ENCODE results near the gene ATP6V1B1.
"Not testable (repeated sequence)": the region's sequence is repeated elsewhere in the genome, so short reads cannot be mapped to it uniquely, and the experiment has no call there.

The ATP6V1B1 gene

DNA sequence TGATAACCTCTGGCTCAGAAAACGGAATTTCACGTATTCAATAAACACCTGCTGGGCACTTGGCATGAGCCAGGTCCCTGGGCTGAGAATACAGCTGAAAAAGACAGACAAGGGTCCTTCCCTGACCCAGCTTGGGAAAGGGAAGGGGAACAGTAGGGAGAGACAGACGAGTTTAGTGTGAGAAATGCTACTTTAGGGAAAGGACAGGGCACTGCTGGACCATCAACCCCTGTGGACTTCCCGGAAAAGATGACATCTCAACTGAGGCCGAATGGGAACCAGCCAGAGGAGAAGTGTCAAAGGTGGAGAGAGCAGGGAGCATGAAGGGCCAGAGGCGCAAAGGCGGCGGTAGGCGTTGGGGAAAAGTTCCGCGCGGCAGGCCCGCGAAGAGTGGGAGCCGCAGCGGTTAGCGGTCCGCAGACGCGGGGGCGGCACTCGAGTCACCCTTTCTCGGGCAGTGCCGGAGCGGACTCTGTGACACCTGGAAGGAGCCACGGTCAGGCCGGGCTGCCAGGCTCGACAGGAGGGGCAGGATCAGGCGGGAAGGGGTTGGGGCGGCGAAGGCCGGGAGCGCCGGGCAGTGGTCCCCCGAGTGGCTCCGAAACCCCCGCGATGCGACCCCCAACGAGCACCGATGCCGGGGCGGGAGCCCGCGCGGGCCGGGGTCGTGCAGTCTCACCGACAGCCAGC lies 58.5 kb downstream of the ATP6V1B1 start:
- no peak for DNase-seq

DNA sequence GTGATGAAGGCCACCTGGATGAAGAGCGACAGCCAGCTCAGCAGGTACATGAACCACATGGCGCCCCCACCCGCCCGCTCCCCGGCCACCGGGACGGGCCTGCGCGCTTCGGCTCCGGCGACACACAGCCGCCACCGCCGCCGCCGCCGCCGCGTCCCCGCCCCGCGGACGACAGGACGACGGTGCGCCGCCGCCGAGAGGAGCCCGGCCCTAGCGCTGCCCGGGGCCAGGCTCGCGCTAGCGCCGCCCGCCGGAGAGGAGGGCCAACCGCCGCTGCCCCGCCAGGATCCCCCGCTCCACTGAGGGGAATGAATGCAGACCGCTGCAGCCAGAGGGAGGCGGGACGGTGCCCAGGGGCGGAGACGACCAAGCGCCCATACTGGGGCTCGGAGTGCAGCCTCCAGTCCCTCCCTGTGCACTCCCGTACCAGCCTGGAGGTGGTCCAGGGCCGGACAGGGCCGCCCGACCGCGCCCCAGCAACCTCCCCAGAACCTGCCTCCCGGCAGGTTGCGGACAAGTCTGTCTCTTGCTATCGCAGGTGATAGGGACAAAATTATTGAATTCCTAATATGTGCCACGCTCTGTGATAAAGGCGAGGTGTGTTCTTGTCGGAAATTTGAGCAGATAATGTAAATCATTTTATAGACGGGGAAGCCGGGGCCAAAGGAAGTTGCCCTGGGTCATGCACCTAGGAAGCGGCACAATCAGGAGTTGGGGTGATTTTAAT lies 59.2 kb downstream of the ATP6V1B1 start, which contains the start of gene TEX261:
TSS of gene TEX261 (minus strand) at position 175 of the 727 bp plus-strand sequence. CDS start at position 59, 116 bp downstream.
- no peak for DNase-seq

DNA sequence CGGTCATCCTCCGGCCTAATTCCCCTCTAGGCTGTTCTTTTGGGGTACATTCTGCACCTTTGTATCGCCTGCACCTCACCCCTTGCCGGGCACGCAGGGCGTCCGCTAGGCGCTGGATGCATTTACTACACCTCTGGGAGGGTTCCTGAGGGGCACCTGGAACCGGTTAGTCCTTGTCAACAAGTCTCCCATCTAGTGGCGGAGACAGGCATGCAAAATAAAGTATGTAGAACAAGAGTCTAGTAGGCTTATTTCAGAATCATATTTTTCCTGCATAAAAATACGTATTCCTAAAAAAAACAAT lies 59.7 kb downstream of the ATP6V1B1 start:
- no peak for DNase-seq

DNA sequence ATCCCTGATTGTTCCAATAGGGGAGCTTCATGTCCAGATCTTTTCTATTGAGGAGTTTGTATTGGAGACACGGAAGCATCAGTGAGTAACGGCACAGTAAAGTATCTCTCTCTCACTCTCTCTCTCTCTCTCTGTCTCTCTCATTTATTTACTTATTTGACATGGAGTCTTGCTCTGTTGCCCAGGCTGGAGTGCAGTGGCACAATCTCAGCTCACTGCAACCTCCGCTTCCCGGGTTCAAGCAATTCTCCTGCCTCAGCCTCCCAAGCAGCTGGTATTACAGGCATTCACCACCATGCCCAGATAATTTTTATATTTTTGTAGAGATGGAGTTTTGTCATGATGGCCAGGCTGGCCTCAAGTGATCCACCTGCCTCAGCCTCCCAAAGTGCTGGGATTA lies 63.2 kb downstream of the ATP6V1B1 start:
- DNase-seq = not testable (repeated sequence)

DNA sequence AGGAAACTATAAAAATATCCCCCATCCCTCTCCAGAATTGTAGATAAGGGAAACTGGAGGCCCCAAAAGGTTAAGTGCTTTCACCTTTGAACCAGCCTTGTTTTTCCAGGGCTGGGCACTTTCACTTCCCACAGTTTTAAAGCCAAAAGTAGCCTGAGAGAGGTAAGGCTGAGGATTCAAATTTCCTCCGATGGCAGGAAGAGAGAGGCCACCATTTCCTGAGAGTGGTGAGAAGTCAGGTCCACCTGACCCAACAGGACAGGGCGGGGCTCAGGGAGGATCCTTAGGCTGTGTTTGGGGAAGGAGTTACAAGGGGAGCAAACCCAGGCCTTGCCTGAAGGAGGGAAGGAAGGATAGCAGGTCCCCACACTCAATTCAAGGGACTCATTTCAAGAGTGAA lies 63.7 kb downstream of the ATP6V1B1 start:
- DNase-seq = no peak

DNA sequence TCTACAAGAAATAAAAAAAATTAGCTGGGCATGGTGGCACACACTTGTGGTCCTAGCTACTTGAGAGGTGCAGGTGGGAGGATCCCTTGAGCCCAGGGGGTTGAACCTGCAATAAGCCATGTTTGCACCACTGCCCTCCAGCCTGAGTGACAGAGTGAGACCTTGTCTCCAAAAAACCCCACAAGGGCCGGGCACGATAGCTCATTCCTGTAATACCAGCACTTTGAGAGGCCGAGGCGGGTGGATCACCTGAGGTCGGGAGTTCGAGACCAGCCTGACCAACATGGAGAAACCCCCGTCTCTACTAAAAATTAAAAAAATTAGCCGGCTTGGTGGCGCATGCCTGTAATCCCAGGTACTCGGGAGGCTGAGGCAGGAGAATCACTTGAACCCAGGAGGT lies 64.2 kb downstream of the ATP6V1B1 start:
- DNase-seq = not testable (repeated sequence)

DNA sequence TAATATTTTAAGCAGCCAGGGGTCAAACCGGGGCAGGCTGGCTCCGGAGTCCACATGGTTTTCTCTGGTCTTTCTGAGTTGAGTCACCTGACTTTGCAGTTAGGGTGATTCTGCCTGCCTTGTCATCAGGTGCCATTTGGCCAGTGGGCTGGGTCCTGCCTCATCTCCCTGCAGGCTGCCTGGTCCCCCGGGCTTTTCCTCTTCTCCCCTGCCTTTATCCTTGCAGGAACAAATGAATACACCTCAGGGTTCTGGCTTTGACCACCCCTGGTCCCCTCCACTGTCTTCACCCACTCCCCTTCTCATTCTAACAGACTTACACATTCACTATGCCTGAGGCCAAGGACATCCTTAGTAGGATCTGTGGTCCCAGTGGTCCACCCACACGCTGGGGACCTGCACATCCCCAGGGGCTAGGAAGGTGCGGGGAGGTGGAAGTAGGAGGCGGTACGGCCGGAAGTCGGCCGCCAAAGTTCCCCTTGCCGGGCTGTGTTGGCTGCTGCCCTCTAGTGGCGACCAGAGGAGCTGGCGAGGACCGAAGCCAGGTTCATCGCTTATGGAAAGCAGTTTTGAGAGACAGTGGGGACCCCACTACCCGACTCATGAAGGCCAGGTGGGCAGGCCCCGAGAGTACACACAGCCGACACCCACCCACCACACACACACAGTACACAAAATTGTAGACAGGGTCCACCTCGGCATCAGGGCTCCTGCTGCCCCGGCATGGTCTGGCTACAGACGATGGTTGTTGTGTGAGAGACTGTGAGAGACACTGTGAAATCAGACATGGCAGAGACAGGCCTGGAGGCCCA lies 65.3 kb downstream of the ATP6V1B1 start:
- no peak for DNase-seq

DNA sequence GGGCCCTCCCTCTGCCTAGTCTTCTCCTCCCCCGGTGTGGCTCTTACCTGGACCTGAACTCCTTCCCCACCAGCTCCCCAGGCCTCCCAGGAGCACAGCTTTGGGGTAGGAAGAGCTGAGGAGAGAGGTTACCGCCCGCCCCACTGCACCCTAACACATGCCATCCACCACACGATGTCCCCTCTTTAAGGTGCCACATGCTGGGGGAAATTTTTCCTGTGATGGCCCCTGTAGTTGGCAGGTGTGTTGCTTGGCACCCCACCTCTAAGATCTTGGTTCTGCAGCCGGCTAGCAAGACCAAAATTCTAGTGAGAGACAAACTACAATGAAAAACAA lies 65.9 kb downstream of the ATP6V1B1 start:
- no peak for DNase-seq

DNA sequence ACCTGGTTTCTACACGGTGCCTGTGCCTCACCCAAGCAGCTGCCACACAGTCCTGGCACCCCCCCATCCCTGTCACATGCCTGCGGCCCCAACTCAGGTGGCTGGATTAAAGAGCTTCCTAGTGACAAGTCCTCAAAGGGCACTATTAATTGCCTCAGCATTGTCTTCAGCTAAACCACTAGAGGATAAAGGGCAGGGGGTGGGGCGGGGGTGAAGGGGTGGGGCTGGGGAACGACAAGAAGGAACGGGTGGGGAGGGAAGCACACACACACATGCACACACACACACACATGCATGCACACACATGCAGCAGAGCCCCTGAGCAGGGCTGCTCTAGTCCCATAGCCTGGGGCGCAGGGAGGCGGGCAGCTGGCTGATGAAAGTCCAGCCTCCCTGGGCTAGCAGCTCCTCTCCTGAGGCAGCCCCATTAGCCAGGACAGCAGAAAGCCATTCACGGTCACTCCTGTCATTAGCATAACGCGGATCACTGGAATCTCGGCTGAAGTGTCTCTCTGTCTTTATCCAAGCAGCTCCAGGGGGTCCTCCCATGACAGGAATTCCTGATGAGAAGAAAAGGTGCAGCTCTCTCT lies 66.4 kb downstream of the ATP6V1B1 start:
- DNase-seq = no peak

DNA sequence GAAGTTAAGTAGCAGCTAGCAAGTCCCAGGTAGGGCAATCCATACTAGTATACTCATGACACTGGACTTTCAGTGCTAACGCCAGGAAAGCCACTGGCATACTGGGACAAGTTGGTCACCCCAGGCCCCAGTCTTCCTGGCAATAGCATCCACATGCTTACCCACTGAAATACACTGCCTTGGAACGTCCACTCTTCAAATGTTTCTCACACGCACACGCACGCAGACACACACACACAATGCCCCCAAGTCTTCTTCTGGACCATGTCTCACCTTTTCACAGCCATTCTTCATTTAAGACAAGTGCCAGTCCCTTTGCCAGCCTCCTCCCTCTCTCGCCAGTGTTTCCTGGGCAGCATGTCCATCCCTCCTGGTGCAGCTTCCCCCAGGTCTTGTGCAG lies 67.7 kb downstream of the ATP6V1B1 start:
- no peak for DNase-seq

DNA sequence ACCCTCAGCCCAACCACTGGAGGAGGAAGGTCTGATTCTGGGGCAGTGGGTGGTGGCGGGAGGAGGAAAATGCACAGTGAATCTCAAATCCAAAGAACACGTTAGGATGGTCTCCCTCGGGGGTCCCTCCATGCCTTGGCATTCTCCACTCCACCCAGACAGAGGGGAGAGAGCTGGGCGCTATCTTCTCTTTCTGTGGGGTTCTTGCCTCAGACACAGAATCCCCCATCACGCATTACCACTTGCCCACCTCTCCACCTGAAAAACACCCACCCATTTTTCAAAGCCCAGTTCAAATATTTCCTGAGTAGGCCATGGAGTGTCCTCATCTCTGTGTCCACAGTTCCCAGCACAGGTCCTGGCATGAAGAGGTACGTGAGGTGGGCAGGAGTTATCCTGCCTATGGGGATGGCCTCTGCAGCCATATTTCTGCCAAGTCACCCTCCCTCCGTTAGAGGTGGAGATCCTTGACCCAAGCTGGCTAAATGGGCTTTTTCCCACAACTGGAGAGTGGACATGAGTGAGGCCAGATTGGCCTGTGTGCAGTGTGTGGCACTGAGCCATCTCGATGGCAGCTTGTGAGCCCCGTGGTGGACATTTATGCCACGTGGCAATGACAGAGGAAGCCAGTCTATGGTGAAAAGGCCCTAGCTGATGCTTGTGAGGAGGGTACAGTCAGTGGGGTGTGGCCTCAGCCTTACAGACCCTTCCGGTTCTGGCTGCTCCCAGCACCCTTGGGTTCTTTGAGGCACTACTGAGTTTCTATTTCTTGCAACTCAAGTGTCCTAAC lies 68.5 kb downstream of the ATP6V1B1 start:
- no peak for DNase-seq

DNA sequence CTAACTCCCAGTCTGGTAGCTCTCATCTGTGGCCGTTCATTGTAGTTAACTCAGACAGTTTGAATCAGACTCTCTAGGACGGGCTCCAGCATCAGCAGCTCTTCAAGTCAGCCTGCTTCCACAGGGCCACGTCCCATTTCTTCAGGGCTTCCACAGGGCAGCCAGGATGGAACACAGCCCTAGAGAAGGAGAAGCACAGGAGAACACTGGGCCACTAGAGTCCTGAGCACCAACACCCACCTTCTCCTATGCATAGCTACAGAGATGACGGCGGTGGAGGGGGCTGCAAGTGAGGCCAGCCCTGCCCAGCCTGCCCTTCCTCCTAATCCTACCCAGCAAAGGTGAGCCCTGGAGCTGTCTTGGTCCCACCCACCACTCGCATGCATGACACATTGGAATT lies 69.2 kb downstream of the ATP6V1B1 start:
- DNase-seq = no peak

DNA sequence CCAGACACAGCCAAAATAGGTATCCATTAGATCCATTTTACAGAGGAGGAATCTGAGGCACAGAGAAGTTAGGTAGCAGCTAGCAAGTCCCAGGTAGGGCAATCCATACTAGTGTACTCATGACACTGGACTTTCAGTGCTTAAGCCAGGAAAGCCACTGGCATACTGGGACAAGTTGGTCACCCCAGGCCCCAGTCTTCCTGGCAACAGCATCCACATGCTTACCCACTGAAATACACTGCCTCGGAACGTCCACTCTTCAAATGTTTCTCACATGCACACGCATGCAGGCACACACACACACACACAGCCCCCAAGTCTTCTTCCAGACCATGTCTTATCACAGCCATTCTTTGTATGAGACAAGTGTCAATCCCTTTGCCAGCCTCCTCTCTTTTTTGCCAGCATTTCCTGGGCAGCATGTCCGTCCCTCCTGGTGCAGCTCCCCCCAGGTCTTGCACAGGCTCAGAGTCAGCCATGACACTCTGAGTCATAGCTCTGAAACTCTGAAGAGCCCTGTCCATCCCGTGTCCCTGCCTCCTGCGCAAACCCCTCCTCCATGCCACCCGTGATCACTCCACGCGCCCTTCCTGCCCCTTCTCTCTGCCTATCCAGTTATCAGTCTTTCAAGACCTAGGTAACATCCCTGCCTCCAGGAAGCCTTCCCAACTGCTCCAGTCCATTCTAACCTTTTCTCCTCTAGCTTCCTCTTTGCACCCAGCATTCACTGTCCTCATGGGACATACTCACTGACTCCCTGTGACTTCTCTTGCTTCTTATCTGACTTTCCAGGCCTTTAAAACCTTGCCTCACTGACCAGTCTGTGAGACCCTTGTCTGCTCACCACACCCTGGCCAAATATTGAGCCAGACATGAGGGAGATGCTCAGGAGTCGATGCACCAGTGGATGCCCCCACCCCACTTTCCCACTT lies 69.8 kb downstream of the ATP6V1B1 start:
- no peak for DNase-seq

DNA sequence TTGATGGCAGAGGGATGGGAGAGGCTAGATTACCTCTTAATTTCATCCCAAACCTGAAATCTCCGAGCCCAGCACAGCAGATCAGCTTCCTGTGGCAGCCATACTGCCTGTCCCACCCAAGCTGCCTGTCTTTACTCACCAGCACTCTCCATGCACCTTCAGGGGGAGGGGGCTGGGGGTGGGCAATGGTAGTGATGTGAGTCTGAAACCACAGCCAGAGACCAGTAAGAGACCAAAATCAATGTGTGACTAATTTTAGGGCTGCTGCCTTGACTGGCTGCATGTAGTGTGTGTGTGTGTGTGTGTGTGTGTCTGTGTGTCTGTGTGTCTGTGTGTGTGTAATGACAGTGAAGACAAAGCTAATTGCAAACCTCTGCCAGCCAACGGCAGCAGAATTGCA lies 70.6 kb downstream of the ATP6V1B1 start:
- no peak for DNase-seq

DNA sequence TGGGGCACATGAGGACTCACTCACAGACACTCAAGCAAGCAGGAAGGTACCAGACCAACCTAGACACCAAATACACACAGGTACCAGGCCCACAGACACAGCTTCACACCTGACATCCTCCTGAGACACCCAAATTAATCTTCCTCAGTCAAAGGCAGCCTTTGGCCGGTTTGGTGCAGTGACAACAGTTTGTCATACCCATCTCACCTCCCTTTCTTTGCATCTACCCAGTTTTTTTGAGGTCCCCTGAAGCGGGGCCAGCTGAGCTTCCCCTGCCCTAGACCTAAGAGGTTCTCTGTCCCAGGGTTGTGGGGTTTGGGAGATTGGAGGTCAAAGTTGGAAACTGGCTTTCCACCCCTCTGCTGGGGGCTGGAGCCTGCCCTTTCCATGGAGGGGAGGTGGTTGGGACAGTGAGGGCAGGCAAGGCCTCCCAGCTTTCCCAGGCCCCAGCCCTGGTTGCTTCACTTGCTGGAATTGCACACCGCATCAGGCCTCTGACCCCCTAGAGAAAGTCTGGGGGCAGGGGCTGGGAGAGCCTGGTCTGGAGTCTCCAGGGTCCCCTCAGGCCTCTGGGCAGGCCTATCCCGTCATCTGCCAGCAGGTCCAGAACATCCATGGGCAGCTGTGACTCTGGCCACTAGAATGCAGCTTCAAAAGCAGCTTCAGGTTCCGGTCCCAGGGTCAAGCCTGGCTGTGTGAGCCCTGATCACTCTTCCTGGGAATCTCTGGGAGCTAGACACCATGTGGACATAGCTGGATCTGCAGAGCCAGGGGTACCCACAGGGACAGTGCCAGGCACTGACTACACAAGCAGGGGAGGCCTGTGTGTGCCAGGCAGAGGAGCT lies 71.5 kb downstream of the ATP6V1B1 start:
- DNase-seq = no peak

DNA sequence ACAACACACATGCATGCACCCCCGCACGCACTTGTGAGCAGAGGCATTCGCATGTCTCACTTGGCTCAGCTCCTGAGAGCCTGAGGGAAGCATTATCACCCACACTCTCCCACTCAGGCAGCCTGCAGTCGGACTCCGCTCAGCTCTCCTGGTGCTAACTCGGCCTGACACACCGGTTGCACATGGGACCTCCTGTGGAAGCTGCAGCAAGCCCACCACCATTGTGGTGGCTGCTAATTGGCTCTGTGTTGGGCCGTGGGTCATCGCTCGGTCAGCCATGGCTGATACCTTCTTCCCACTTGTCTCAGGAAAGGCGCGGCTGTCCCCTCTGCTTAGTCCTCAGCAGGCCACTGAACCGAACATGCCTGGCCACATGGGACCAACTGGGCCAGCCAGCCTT lies 72.6 kb downstream of the ATP6V1B1 start:
- no peak for DNase-seq

DNA sequence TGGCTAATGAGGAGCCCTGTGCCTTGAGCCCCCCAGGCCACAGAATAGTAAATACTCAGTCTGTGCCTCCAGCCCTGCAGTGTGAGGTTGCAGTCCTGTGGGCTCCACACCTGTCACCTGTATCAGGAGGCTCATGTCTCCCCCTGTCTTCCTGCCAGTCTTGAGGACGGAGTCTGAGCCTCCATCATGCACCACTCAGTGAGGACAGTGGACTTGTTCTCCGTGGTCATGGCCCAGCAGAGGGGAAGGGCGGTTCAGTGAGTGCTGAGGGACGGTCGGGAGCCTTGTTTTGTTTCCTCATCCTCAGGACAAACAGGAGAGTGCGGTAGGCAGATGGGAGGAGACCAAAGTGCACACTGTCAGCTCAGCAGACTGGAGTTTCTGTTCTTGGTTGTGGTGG lies 76.1 kb downstream of the ATP6V1B1 start:
- DNase-seq = not testable (repeated sequence)

Measured in NCI-H2081 treated with DMSO at 0.1 percent for 48 hours (cell line).